Osteocyte (in vitro differentiated cells): ENCODE results near the gene IGSF5. TPM values are rescaled to one million over a fixed set of nuclear protein-coding genes. Genes with fewer than 3 reads are reported as not detected.

ENCODE experiments used
- DNase-seq: peaks from one replicate; pipeline ENCODE4 v3.0.0; 2021; ENCODE audit warnings: mixed read lengths; ENCODE audit not compliant: unreplicated experiment; ENCODE audit errors: extremely low spot score
- H3K27ac Mint-ChIP-seq: one replicate; pipeline ENCODE4 v1.8.0; 2021; ENCODE audit warnings: mild to moderate bottlenecking, mixed read lengths; ENCODE audit not compliant: unreplicated experiment
- H3K27me3 Mint-ChIP-seq: one replicate; pipeline ENCODE4 v1.8.0; 2021; ENCODE audit warnings: mixed read lengths; ENCODE audit not compliant: unreplicated experiment
- H3K36me3 Mint-ChIP-seq: one replicate; pipeline ENCODE4 v1.8.0; 2021; ENCODE audit warnings: mixed read lengths; ENCODE audit not compliant: unreplicated experiment
- H3K4me1 Mint-ChIP-seq: one replicate; pipeline ENCODE4 v1.8.0; 2021; ENCODE audit warnings: mixed read lengths; ENCODE audit not compliant: unreplicated experiment
- H3K4me3 Mint-ChIP-seq: one replicate; pipeline ENCODE4 v1.8.0; 2021; ENCODE audit warnings: mild to moderate bottlenecking, moderate library complexity, mixed read lengths; ENCODE audit not compliant: unreplicated experiment
- H3K9me3 Mint-ChIP-seq: one replicate; pipeline ENCODE4 v1.8.0; 2021; ENCODE audit warnings: mixed read lengths; ENCODE audit not compliant: unreplicated experiment
- CTCF ChIP-seq: fragments of 200-600 bp; sonication (generic); IDR thresholded peaks from 2 replicates; pipeline ENCODE4 v1.5.0; 2021; ENCODE audit warnings: antibody characterized with exemption, mild to moderate bottlenecking, moderate library complexity
- total RNA-seq: library from RNA; stranded (reverse); gene quantifications from 2 replicates; pipeline ENCODE4 v1.2.1, GENCODE V29; 2021

Gene IGSF5
- total RNA-seq, 1 donor from 2014 or later, result not detected

- peaks cover 30% of the 10 kb centered on the region for H3K9me3 Mint-ChIP-seq
- no peak overlapping the region for H3K27ac Mint-ChIP-seq
- no peaks in the 10 kb centered on the region for H3K36me3 Mint-ChIP-seq
- H3K4me1 Mint-ChIP-seq, result no peaks in the 10 kb centered on the region
- H3K27me3 Mint-ChIP-seq, result no peaks in the 10 kb centered on the region
- no peak for TF ChIP-seq CTCF
- no peak for DNase-seq
- H3K4me3 Mint-ChIP-seq, result no peak overlapping the region
Measured at GRCh38 chr21:39825250-39825649, 80.3 kb downstream of the IGSF5 start.

GRCh38 chr21:39834543-39834942 lies 89.6 kb downstream of the IGSF5 start:
- Mint-ChIP-seq H3K27ac (no peak overlapping the region), H3K9me3 (peaks cover 9% of the 10 kb centered on the region), H3K4me1 (no peaks in the 10 kb centered on the region), H3K4me3 (no peak overlapping the region), H3K27me3 (no peaks in the 10 kb centered on the region), H3K36me3 (no peaks in the 10 kb centered on the region)
- no peak for DNase-seq
- no peak for TF ChIP-seq CTCF

- Mint-ChIP-seq H3K27ac (no peak overlapping the region), H3K36me3 (no peaks in the 10 kb centered on the region), H3K27me3 (no peaks in the 10 kb centered on the region), H3K4me3 (no peak overlapping the region), H3K9me3 (peaks cover 9% of the 10 kb centered on the region), H3K4me1 (no peaks in the 10 kb centered on the region)
- no peak for TF ChIP-seq CTCF
- no peak for DNase-seq
Measured at GRCh38 chr21:39837861-39838359, 92.9 kb downstream of the IGSF5 start.

- no peak for TF ChIP-seq CTCF
Measured at GRCh38 chr21:39840373-39841097, 95.6 kb downstream of the IGSF5 start.

GRCh38 chr21:39842741-39843459 lies 97.9 kb downstream of the IGSF5 start:
- Mint-ChIP-seq H3K4me3 (no peak overlapping the region), H3K27ac (no peak overlapping the region), H3K9me3 (peaks cover 25% of the 10 kb centered on the region), H3K36me3 (no peaks in the 10 kb centered on the region), H3K27me3 (no peaks in the 10 kb centered on the region), H3K4me1 (no peaks in the 10 kb centered on the region)
- no peak for DNase-seq
- TF ChIP-seq CTCF, result no peak

More at GRCh38 chr21:39840373-39841097, 95.6 kb downstream of the IGSF5 start:
- Mint-ChIP-seq H3K27ac (no peak overlapping the region), H3K9me3 (peaks cover 16% of the 10 kb centered on the region), H3K4me3 (no peak overlapping the region), H3K36me3 (no peaks in the 10 kb centered on the region), H3K4me1 (no peaks in the 10 kb centered on the region), H3K27me3 (no peaks in the 10 kb centered on the region)
- DNase-seq, result no peak
